Measurements from ENCODE around the gene DNAJC30.
"Not testable (repeated sequence)": the region's sequence is repeated elsewhere in the genome, so short reads cannot be mapped to it uniquely, and the experiment has no call there.

DNAJC30 gene

GRCh38 chr7:73683056-73683787 is at the start of gene DNAJC30, which contains the start of gene BUD23:
TSS of gene DNAJC30 (minus strand) at chr7:73683453. CDS start at chr7:73683423, 30 bp downstream.
TSS of gene BUD23 (plus strand) at chr7:73683597. CDS start at chr7:73683626, 29 bp downstream.
- peak; percentile 97 for DNase-seq
- in situ Hi-C loops (cut with HindIII; ENCODE audit: low pct_ligation_motif_present, low pct_unique_long_range_greater_than_20kb, low sequenced_read_pairs): no loop called here

DNA sequence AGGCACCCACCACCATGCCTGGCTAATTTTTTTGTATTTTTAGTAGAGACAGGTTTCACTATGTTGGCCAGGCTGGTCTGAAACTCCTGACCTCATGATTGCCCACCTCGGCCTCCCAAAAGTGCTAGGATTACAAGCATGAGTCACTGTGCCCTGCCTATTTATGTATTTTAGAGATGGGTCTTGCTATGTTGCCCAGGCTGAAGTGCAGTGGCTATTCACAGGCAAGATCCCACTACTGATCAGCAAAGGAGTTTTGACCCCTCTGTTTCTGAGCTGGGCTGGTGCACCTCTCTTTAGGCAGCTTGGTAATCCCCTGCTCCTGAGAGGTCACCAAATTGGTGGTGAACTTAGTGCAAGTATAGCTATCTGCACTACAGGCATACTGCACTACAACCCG is 49.1 kb upstream of the DNAJC30 start:
- in situ Hi-C loops (cut with HindIII; ENCODE audit: low pct_ligation_motif_present, low pct_unique_long_range_greater_than_20kb, low sequenced_read_pairs): no loop called here
- DNase-seq: no peak

DNA sequence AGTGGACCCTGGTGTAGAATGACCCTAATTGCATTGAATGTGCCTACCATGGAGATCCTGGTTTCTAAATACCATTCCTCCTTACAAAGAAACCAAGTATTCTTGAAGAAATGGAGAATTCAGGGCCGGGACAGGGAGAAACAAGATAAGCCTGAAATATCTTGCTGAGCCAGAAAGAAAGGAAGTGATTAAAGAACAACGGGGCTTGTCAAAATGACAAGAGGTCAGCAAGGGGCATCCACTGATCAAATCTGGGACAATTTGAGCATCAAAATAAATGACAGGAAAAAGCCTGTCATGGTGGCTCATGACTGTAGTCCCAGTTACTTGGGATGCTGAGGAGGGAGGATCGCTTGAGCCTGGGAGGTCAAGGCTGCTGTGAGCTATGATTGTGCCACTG is 47.2 kb upstream of the DNAJC30 start:
- in situ Hi-C loops (cut with HindIII; ENCODE audit: low pct_ligation_motif_present, low pct_unique_long_range_greater_than_20kb, low sequenced_read_pairs): no loop called here
- DNase-seq: no peak

GRCh38 chr7:73728551-73728950 is 45.3 kb upstream of the DNAJC30 start:
- DNase-seq: no peak
- in situ Hi-C loops (cut with HindIII; ENCODE audit: low pct_ligation_motif_present, low pct_unique_long_range_greater_than_20kb, low sequenced_read_pairs): no loop called here

- in situ Hi-C loops (cut with HindIII; ENCODE audit: low pct_ligation_motif_present, low pct_unique_long_range_greater_than_20kb, low sequenced_read_pairs): no loop called here
- DNase-seq: no peak
Observed at GRCh38 chr7:73727952-73728351, 44.7 kb upstream of the DNAJC30 start.

DNA sequence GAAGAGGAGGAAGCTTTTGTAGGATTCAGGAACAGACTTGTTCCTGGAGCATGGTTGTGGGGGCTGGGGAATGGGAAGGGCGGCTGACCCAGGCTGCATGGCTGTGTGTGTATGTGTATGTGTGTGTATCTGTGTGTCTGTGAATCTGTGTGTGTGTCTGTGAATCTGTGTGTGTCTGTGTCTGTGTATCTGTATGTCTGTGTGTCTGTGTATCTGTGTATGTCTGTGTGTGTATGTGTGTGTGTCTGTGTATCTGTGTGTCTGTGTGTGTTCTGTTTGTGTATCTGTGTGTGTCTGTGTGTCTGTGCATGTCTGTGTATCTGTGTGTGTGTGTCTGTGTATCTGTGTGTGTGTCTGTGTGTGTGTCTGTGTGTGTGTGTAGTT is 42.8 kb upstream of the DNAJC30 start:
- in situ Hi-C loops (cut with HindIII; ENCODE audit: low pct_ligation_motif_present, low pct_unique_long_range_greater_than_20kb, low sequenced_read_pairs): no loop called here
- no peak for DNase-seq

GRCh38 chr7:73723813-73724212 is 40.6 kb upstream of the DNAJC30 start:
- in situ Hi-C loops (cut with HindIII; ENCODE audit: low pct_ligation_motif_present, low pct_unique_long_range_greater_than_20kb, low sequenced_read_pairs): no loop called here
- DNase-seq: no peak

DNA sequence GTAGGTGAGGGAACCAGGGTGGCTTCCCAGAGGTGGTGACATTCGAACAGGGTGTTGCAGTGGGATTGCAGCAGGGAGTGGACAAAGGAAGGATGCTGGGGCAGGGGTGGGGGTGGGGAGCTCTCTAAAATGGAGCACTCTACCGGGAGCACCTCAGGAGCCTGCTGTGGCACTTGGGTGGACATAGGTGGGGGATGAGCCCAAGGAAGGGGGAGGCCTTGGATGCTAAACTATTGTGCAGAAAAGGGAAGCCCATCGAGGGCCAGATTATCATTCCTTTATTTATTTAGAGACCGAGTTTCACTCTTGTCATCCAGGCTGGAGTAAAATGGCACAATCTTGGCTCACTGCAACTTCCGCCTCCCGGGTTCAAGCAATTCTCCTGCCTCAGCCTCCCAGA is 39.5 kb upstream of the DNAJC30 start:
- in situ Hi-C loops (cut with HindIII; ENCODE audit: low pct_ligation_motif_present, low pct_unique_long_range_greater_than_20kb, low sequenced_read_pairs): no loop called here
- no peak for DNase-seq

- in situ Hi-C loops (cut with HindIII; ENCODE audit: low pct_ligation_motif_present, low pct_unique_long_range_greater_than_20kb, low sequenced_read_pairs); DNase-seq: not testable (repeated sequence)
Observed at GRCh38 chr7:73722182-73722581, 38.9 kb upstream of the DNAJC30 start.

DNA sequence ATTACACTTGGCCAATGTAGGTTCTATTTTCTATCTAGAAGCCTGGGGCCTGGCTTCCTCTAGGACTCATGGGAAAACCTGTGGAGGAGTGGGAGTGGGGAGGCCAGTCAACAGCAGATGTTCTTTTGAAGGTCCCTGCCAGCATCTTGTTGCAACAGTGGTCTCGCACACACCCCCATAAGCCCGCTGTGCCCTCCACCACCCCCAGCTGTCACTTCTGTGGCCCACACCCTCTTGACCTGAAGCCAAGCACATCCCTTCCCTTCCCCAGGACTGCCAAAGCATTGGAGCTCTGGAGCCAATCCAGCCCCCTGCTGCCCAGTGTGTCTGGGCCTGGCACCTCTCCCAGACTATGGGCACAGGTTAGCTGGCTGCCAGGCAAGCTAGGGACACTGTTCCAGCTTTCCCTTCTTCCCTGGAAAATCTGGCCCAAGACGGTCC is 38.1 kb upstream of the DNAJC30 start:
- DNase-seq: peak; percentile 42
- in situ Hi-C loops (cut with HindIII; ENCODE audit: low pct_ligation_motif_present, low pct_unique_long_range_greater_than_20kb, low sequenced_read_pairs): no loop called here

GRCh38 chr7:73720443-73720842 is 37.2 kb upstream of the DNAJC30 start:
- DNase-seq; in situ Hi-C loops (cut with HindIII; ENCODE audit: low pct_ligation_motif_present, low pct_unique_long_range_greater_than_20kb, low sequenced_read_pairs): not testable (repeated sequence)

- DNase-seq: no peak
- in situ Hi-C loops (cut with HindIII; ENCODE audit: low pct_ligation_motif_present, low pct_unique_long_range_greater_than_20kb, low sequenced_read_pairs): no loop called here
Observed at GRCh38 chr7:73719806-73720169, 36.5 kb upstream of the DNAJC30 start.

DNA sequence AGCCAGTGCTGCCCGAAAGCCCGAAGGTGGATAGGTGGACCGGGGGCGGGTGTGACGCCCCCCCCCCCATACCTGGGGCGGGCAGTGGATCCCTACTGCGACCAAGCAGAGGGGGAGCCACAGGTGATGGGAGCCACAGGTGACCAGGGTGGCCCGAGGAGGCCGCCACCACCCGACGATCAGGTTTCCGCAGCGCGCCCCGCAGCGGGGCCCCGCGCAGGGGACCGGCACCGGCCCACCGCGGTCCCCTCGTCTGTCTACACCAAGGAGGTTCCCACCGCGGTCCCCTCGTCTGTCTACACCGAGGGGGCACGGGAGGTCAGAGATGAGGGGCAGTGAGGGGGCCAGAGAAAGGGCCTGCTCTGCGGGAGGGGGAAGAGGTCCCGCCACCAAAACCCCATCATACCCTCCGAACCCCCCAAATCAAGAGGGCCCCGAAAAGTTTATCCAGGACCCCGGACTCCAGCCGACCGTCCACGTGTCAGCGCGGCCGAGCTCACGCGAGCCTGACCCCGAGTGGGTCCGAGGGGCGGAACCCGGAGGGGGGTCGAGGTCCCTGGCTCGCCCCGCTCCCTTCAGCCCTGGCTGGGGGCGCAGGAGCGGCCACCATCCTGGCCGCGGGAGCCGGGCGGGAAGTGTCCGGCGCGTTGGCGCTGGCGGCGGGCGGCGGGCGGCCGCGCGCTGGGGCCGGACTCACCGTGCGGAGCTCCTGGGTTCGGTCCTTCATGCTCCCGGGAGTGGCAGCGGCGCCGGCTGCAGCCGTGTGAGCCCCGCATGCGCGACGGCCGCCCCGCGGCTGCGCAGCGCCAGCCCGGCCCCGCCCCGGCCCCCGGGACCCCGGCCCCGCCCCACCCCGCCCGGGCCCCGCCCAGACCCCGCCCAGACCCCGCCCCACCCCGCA is 35.9 kb upstream of the DNAJC30 start, which contains the start of gene STX1A:
Gene STX1A (minus strand): TSS at position 765 of the 901 bp plus-strand sequence. CDS start 38 bp downstream, at position 727.
- peak; percentile 85 for DNase-seq
- in situ Hi-C loops (cut with HindIII; ENCODE audit: low pct_ligation_motif_present, low pct_unique_long_range_greater_than_20kb, low sequenced_read_pairs): no loop called here

DNA sequence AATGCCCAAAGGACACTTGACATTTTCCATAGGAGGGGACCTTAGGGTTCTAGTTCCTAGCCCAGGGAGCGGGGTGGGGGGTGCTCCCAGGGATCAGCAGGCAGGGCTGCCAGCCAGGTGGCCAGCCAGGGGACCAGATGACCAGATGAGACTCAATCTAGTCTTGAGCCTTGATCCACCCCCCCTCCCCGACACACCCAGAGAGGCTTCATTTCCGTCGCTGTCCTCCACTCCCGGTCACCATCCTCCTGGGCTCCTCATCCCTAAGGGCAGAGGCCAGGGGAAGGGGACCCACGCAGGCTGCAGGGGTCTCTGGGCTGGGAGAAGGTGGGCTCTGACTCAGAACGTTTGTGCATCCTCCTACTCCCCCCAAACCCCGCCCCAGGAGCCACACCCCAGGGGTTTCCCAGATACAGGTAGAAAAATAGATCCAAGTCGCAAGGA is 35.2 kb upstream of the DNAJC30 start:
- in situ Hi-C loops (cut with HindIII; ENCODE audit: low pct_ligation_motif_present, low pct_unique_long_range_greater_than_20kb, low sequenced_read_pairs): no loop called here
- no peak for DNase-seq

- in situ Hi-C loops (cut with HindIII; ENCODE audit: low pct_ligation_motif_present, low pct_unique_long_range_greater_than_20kb, low sequenced_read_pairs): no loop called here
- DNase-seq: peak; percentile 88
Observed at GRCh38 chr7:73717991-73718405, 34.7 kb upstream of the DNAJC30 start.

DNA sequence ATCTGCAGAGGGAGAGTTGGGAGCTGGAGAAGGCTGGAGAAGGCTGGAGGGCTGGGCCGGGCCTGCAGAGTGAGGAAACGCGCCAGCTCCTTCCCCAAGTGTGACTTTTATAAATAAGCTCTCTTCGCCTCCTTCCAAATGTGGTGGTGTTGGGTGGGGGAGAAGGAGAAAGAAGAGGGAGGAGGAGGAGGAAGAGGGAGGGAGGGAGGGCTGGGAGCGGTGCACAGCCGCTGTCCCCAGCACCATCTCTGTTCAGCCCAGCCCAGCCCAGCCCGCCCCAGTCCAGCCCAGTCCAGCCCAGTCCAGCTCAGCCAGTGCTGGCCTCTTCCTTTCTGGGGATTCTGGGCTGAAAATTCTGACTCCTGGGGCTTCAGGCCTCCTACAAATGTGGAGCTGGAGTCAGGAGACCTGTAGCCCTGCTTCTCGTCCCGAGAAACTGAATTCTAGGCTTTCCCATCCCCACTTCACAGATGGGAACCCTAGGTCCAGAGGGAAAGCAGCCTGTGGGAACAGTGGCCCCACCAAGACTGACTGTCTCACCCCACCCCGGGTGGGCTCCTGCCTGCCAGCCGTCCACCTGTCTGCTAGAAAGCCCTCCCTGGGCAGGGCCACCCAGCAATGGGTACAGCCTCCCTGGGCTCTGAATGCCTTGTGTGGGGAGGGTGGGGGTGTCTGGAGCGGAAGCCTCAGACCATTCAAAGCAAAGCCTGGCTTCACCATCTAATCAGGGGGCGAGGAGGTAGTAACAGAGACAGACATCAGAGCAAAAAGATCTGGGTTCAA is 34.0 kb upstream of the DNAJC30 start:
- no peak for DNase-seq
- in situ Hi-C loops (cut with HindIII; ENCODE audit: low pct_ligation_motif_present, low pct_unique_long_range_greater_than_20kb, low sequenced_read_pairs): no loop called here

GRCh38 chr7:73716318-73716890 is 33.2 kb upstream of the DNAJC30 start:
- DNase-seq: no peak
- in situ Hi-C loops (cut with HindIII; ENCODE audit: low pct_ligation_motif_present, low pct_unique_long_range_greater_than_20kb, low sequenced_read_pairs): no loop called here

DNA sequence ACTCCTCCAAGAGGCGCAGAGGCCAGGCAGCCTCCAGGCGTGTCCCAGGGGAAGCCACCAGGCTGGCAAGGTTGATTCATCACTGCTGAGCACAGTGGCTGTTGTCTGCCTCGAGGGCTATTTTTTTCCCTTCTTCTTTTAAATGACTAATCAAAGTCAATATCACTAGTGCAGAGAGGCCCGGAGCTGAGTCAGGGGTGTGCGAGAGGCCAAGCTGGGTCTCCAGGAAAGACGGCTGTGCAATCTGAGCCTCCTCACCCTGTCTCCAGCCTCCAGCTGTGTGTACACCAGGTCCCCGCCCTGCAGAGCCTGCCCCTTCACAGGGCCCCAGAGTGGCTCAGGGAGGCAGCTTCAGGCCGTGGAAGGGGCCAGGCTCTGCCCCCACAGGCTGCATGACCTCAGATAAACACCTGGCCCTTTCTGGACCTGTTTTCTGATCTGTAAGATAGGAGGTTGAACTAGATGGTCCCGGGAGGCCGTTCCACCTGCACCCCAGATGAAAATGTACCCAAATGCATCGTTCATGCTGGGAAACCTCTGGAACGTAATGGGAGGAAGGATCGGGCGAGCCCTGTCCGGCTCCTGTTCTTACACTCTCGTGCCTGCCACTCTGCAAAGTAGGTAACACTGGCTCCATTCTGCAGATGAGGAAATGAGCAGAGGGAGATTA is 32.5 kb upstream of the DNAJC30 start:
- in situ Hi-C loops (cut with HindIII; ENCODE audit: low pct_ligation_motif_present, low pct_unique_long_range_greater_than_20kb, low sequenced_read_pairs): no loop called here
- DNase-seq: peak; percentile 95

Measured in ACHN (cell line).